ENCODE measurements around the gene ZNF346. TPM values are rescaled to one million over a fixed set of nuclear protein-coding genes. Genes with fewer than 3 reads are reported as not detected.

The ZNF346 gene
- total RNA-seq, 1 experiment from 2014 or later: 27.3 TPM

DNA sequence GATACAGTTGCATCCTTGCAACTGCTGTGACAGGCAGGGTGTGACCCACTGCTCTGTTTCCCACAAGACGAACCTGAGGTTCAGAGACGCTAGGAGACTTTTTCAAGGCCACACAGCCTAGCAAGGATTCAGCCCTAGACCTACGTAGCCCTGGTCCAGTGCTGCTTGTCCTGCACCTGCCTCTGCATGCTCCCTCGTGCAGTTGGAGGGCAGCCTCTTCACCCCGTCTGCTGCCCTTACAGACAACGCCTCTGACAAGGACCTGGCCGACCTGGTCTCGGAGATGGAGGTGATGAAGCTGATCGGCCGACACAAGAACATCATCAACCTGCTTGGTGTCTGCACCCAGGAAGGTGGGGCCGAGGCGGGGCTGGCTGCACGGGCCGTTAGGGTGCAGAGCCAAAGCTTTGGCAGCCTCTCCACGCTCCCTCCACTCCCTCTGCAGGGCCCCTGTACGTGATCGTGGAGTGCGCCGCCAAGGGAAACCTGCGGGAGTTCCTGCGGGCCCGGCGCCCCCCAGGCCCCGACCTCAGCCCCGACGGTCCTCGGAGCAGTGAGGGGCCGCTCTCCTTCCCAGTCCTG lies 72.7 kb downstream of the ZNF346 start:
- intact Hi-C loops (cut with micrococcal nuclease; ENCODE audit: unreplicated experiment): no loop called here
- POLR2A ChIA-PET (ENCODE audit: low non-redundant PET): no interaction called here

DNA sequence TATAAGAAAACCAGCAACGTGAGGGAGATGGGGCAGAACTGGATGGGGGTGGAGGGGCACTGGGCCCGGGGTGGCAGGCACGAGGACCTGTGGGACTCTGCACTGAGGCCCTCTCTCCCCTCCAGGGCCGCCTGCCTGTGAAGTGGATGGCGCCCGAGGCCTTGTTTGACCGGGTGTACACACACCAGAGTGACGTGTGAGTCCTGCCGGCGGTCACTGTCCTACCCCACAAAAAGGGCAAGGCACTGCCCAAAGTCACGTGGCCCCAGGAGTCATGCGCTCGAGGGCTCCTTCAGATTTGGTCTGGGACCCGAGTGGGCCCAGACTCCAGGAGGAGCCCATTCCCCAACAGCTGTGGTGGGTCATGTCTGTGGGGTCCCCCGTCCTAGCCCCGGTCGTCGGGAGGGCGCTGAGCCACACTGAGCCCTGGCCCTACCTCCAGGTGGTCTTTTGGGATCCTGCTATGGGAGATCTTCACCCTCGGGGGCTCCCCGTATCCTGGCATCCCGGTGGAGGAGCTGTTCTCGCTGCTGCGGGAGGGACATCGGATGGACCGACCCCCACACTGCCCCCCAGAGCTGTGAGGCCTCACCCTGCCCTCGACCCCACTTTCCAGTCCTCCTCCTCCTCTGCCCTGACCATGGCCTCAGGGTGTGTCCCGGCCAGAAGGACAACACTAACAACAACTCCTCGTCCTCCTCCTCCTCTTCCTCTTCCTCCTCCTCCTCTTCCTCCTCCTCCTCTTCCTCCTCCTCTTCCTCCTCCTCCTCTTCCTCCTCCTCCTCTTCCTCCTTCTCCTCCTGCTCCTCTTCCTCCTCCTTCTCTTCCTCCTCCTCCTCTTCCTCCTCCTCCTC lies 73.9 kb downstream of the ZNF346 start:
- no peaks in the 10 kb centered on the region for H3K36me3 ChIP-seq (ENCODE audit: insufficient read depth, low read length, poor library complexity, severe bottlenecking)
- no peaks in the 10 kb centered on the region for H3K27me3 ChIP-seq (replicated peaks; ENCODE audit: insufficient read depth, low read depth, low read length, poor library complexity)
- no peaks in the 10 kb centered on the region for H3K4me1 ChIP-seq (ENCODE audit: insufficient read depth, low read length, poor library complexity, severe bottlenecking)
- CTCF ChIA-PET: no interaction called here
- no peaks in the 10 kb centered on the region for H3K9me3 ChIP-seq (ENCODE audit: low read depth, low read length, poor library complexity, severe bottlenecking)
- BruUV-seq (replicated peaks): no TSS peak
- no peak overlapping the region for H3K27ac ChIP-seq (ENCODE audit: low read depth, low read length, poor library complexity, severe bottlenecking)
- POLR2A ChIA-PET (ENCODE audit: low non-redundant PET): no interaction called here
- H3K4me3 ChIP-seq (ENCODE audit: low read depth, low read length, poor library complexity, severe bottlenecking): no peak overlapping the region
- intact Hi-C loops (cut with micrococcal nuclease; ENCODE audit: unreplicated experiment): no loop called here
- TF ChIP-seq EZH2 (IDR thresholded peaks at IDR 0.05; ENCODE audit: borderline replicate concordance, low read depth, low read length, poor library complexity, severe bottlenecking): no peak
- TF ChIP-seq CTCF (conservative IDR thresholded peaks at IDR 0.05; ENCODE audit: low read depth, low read length): no peak
- no peak for DNase-seq (ENCODE audit: low spot score)

More for the DNA sequence above, 72.7 kb downstream of the ZNF346 start:
- BruUV-seq (replicated peaks): no TSS peak
- no peaks in the 10 kb centered on the region for H3K9me3 ChIP-seq (ENCODE audit: low read depth, low read length, poor library complexity, severe bottlenecking)
- H3K27ac ChIP-seq (ENCODE audit: low read depth, low read length, poor library complexity, severe bottlenecking): no peak overlapping the region
- DNase-seq (ENCODE audit: low spot score): no peak
- no peak for TF ChIP-seq EZH2 (IDR thresholded peaks at IDR 0.05; ENCODE audit: borderline replicate concordance, low read depth, low read length, poor library complexity, severe bottlenecking)
- no peak for TF ChIP-seq CTCF (conservative IDR thresholded peaks at IDR 0.05; ENCODE audit: low read depth, low read length)
- CTCF ChIA-PET: no interaction called here
- H3K27me3 ChIP-seq (replicated peaks; ENCODE audit: insufficient read depth, low read depth, low read length, poor library complexity): no peaks in the 10 kb centered on the region
- no peaks in the 10 kb centered on the region for H3K4me1 ChIP-seq (ENCODE audit: insufficient read depth, low read length, poor library complexity, severe bottlenecking)
- H3K4me3 ChIP-seq (ENCODE audit: low read depth, low read length, poor library complexity, severe bottlenecking): no peak overlapping the region
- H3K36me3 ChIP-seq (ENCODE audit: insufficient read depth, low read length, poor library complexity, severe bottlenecking): no peaks in the 10 kb centered on the region

- intact Hi-C loops (cut with micrococcal nuclease; ENCODE audit: unreplicated experiment): no loop called here
- BruUV-seq (replicated peaks): no TSS peak
- H3K4me1 ChIP-seq (ENCODE audit: insufficient read depth, low read length, poor library complexity, severe bottlenecking): no peaks in the 10 kb centered on the region
- no peak overlapping the region for H3K4me3 ChIP-seq (ENCODE audit: low read depth, low read length, poor library complexity, severe bottlenecking)
- H3K36me3 ChIP-seq (ENCODE audit: insufficient read depth, low read length, poor library complexity, severe bottlenecking): no peaks in the 10 kb centered on the region
- no peaks in the 10 kb centered on the region for H3K27me3 ChIP-seq (replicated peaks; ENCODE audit: insufficient read depth, low read depth, low read length, poor library complexity)
- TF ChIP-seq CTCF (conservative IDR thresholded peaks at IDR 0.05; ENCODE audit: low read depth, low read length) (no peak), EZH2 (IDR thresholded peaks at IDR 0.05; ENCODE audit: borderline replicate concordance, low read depth, low read length, poor library complexity, severe bottlenecking) (no peak)
- no peaks in the 10 kb centered on the region for H3K9me3 ChIP-seq (ENCODE audit: low read depth, low read length, poor library complexity, severe bottlenecking)
- no peak overlapping the region for H3K27ac ChIP-seq (ENCODE audit: low read depth, low read length, poor library complexity, severe bottlenecking)
- POLR2A ChIA-PET (ENCODE audit: low non-redundant PET): no interaction called here
- no peak for DNase-seq (ENCODE audit: low spot score)
- CTCF ChIA-PET: no interaction called here
Observed at GRCh38 chr5:177097016-177097985, 74.8 kb downstream of the ZNF346 start.

Measured in A673 (cell line).